ENCODE measurements around the gene ACADS. TPM values are rescaled to one million over a fixed set of nuclear protein-coding genes. Genes with fewer than 3 reads are reported as not detected.

Gene ACADS
- total RNA-seq, 1 donor from 2014 or later: 108 TPM

- intact Hi-C loops (cut with DNase I): no loop called here
- DNase-seq (ENCODE audit: missing footprints): no peak
- ATAC-seq: peak; percentile 21
Measured at GRCh38 chr12:120762086-120762485, 36.5 kb downstream of the ACADS start.

- intact Hi-C loops (cut with DNase I): no loop called here
- no peak for DNase-seq (ENCODE audit: missing footprints)
- ATAC-seq: no peak
Measured at GRCh38 chr12:120763250-120763649, 37.6 kb downstream of the ACADS start.

- intact Hi-C loops (cut with DNase I): no loop called here
- ATAC-seq: no peak
Measured at GRCh38 chr12:120764816-120765215, 39.2 kb downstream of the ACADS start.

GRCh38 chr12:120766566-120766965 is 40.9 kb downstream of the ACADS start:
- ATAC-seq (no peak), DNase-seq (ENCODE audit: missing footprints) (no peak)
- intact Hi-C loops (cut with DNase I): no loop called here

More at GRCh38 chr12:120764816-120765215, 39.2 kb downstream of the ACADS start:
- DNase-seq (ENCODE audit: missing footprints): no peak

- ATAC-seq (no peak), DNase-seq (ENCODE audit: missing footprints) (no peak)
- intact Hi-C loops (cut with DNase I): no loop called here
Measured at GRCh38 chr12:120767071-120768024, 41.7 kb downstream of the ACADS start.

- DNase-seq (ENCODE audit: missing footprints): no peak
- no peak for ATAC-seq
- intact Hi-C loops (cut with DNase I): no loop called here
Measured at GRCh38 chr12:120771097-120771496, 45.5 kb downstream of the ACADS start.

GRCh38 chr12:120774169-120774916 is 48.7 kb downstream of the ACADS start:
- intact Hi-C loops (cut with DNase I): no loop called here
- DNase-seq (ENCODE audit: missing footprints) (no peak), ATAC-seq (no peak)

- intact Hi-C loops (cut with DNase I): no loop called here
- ATAC-seq (peak; percentile 51), DNase-seq (ENCODE audit: missing footprints) (no peak)
Measured at GRCh38 chr12:120775862-120776552, 50.4 kb downstream of the ACADS start.

- ATAC-seq (no peak), DNase-seq (ENCODE audit: missing footprints) (no peak)
- intact Hi-C loops (cut with DNase I): loop anchor here (10.0 kb wide), 1 partner anchor 122 kb away; the partner anchor contains the start of gene SPPL3
Measured at GRCh38 chr12:120783197-120783596, 57.6 kb downstream of the ACADS start.

GRCh38 chr12:120784804-120785203 is 59.2 kb downstream of the ACADS start:
- intact Hi-C loops (cut with DNase I): loop anchor here (5.0 to 10.0 kb wide), 2 partner anchors 57 to 120 kb away; partner anchors contain the start of gene SPPL3
- no peak for ATAC-seq
- DNase-seq (ENCODE audit: missing footprints): no peak

- ATAC-seq: no peak
- no peak for DNase-seq (ENCODE audit: missing footprints)
- intact Hi-C loops (cut with DNase I): loop anchor here (5.0 to 10.0 kb wide), 2 partner anchors 54 to 117 kb away; partner anchors contain the start of gene SPPL3
Measured at GRCh38 chr12:120787889-120788288, 62.3 kb downstream of the ACADS start.

Other genes with a start within 250 kb of the ACADS start
- 166 TPM for gene DYNLL1, start 229.7 kb upstream of the ACADS start, total RNA-seq
- 42.9 TPM for gene COQ5, start 196.7 kb upstream of the ACADS start, total RNA-seq
- gene RNF10, start 191.5 kb upstream of the ACADS start, total RNA-seq: 294 TPM
- gene POP5, start 144.4 kb upstream of the ACADS start, total RNA-seq: 39.3 TPM
- gene CABP1, start 85.2 kb upstream of the ACADS start, total RNA-seq: 5.5 TPM
- 128 TPM for gene MLEC, start 38.7 kb upstream of the ACADS start, total RNA-seq
- 14.0 TPM for gene UNC119B, start 15.4 kb upstream of the ACADS start, total RNA-seq
- 30.4 TPM for gene SPPL3, start 178.5 kb downstream of the ACADS start, total RNA-seq

Data from Right ventricle myocardium inferior (tissue), 1 donor.